Endodermal cell (in vitro differentiated cells): ENCODE measurements around the gene SRGAP1. TPM values are rescaled to one million over a fixed set of nuclear protein-coding genes. Genes with fewer than 3 reads are reported as not detected.

Source experiments
- DNase-seq: peaks from one replicate; pipeline ENCODE4 v3.0.0-alpha.2; 2017
- H3K27ac ChIP-seq: 2 replicates; pipeline ENCODE4 v1.5.1; 2013; ENCODE audit warnings: mild to moderate bottlenecking, low read depth, low read length, moderate library complexity
- H3K27me3 ChIP-seq: 2 replicates; pipeline ENCODE4 v1.6.1; 2013; ENCODE audit warnings: mild to moderate bottlenecking, low read length, moderate library complexity; ENCODE audit not compliant: insufficient read depth, control insufficient read depth, poor library complexity, severe bottlenecking
- H3K36me3 ChIP-seq: 2 replicates; pipeline ENCODE4 v1.7.0; 2013; ENCODE audit warnings: mild to moderate bottlenecking, low read length, moderate library complexity; ENCODE audit not compliant: control insufficient read depth, insufficient read depth
- H3K4me1 ChIP-seq: one replicate; pipeline ENCODE4 v1.7.0; 2013; ENCODE audit warnings: low read length; ENCODE audit not compliant: control insufficient read depth, insufficient read depth
- H3K4me3 ChIP-seq: 2 replicates; pipeline ENCODE4 v1.5.1; 2013; ENCODE audit warnings: mild to moderate bottlenecking, low read length, moderate library complexity
- H3K9ac ChIP-seq: 2 replicates; pipeline ENCODE4 v1.6.1; 2013; ENCODE audit warnings: mild to moderate bottlenecking, low read length, moderate library complexity; ENCODE audit not compliant: poor library complexity, severe bottlenecking; ENCODE audit errors: extremely low read depth
- H3K9me3 ChIP-seq: 2 replicates; pipeline ENCODE4 v1.6.1; 2013; ENCODE audit warnings: mild to moderate bottlenecking, low read length, moderate library complexity; ENCODE audit not compliant: control insufficient read depth
- H3K27ac Mint-ChIP-seq: 2 replicates; pipeline ENCODE4 v1.8.0; 2020; ENCODE audit warnings: mixed read lengths
- H3K27me3 Mint-ChIP-seq: 2 replicates; pipeline ENCODE4 v1.8.0; 2021; ENCODE audit warnings: mild to moderate bottlenecking, mixed read lengths; ENCODE audit not compliant: insufficient read depth
- H3K36me3 Mint-ChIP-seq: 2 replicates; pipeline ENCODE4 v1.8.0; 2020; ENCODE audit warnings: low read depth, mixed read lengths
- H3K4me1 Mint-ChIP-seq: 2 replicates; pipeline ENCODE4 v1.8.0; 2020; ENCODE audit warnings: mixed read lengths
- H3K4me3 Mint-ChIP-seq: 2 replicates; pipeline ENCODE4 v1.8.0; 2020; ENCODE audit warnings: mild to moderate bottlenecking, moderate library complexity, mixed read lengths
- H3K9me3 Mint-ChIP-seq: 2 replicates; pipeline ENCODE4 v1.8.0; 2020; ENCODE audit warnings: mild to moderate bottlenecking, mixed read lengths
- WGBS, 2 experiments: methylation state at CpG; one replicate each; pipeline versions ENCODE4 v1.1.5 to v1.1.7; 2013; ENCODE audit warnings: missing lambda C conversion rate in 2 of 2, mixed read lengths in 1 of 2; ENCODE audit not compliant: insufficient coverage in 1 of 2, insufficient read length in 1 of 2; 5-methylcytosine and 5-hydroxymethylcytosine counted together
- total RNA-seq, 2 donors: library from RNA; stranded (reverse); fragmentation: NEBNext Ultra II Directional in 1 of 2; extraction: Animal tissue kit (Norgen Biotek cat#: 25700) in 1 of 2; gene quantifications; 2 replicates in 1 of 2; 3 replicates in 1 of 2; pipeline ENCODE4 v1.2.1, GENCODE V29; 2021
- TF ChIP-seq, protein P1 (sequence below): fragments of 200-600 bp; sonication (generic); conservative IDR thresholded peaks from 2 replicates; pipeline ENCODE4 v1.5.0; 2021; ENCODE audit warnings: antibody characterized with exemption, mild to moderate bottlenecking

Gene SRGAP1
- total RNA-seq, 2 donors from 2014 or later: 10.6 to 13.4 TPM

DNA sequence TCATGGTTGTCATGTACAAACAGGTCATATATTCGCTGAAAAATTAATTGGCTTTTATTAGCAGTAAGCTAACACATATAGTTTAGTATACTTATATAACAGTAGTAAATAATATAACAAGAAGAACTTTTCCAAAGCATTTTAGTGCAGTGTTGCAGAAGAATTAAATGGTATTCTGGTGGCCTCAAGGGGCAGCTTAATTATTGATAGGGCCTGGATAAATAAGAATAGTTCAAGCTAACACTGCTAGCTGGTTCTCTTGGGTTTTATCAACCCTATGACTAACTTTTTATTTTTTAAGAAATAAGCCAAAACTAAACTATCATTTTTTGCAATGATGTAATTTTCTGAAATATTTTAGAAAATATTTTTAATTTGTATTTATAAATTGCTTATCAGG is 152.1 kb downstream of the SRGAP1 start:
- WGBS, 2 experiments: no CpG with 5 or more reads among the region's 1 CpG
- Mint-ChIP-seq H3K27ac (no peak overlapping the region), H3K36me3 (no peaks in the 10 kb centered on the region), H3K4me3 (no peak overlapping the region), H3K9me3 (no peaks in the 10 kb centered on the region), H3K4me1 (peaks cover 27% of the 10 kb centered on the region), H3K27me3 (no peaks in the 10 kb centered on the region)
- Histone ChIP-seq H3K4me3 (no peak overlapping the region), H3K27me3 (no peaks in the 10 kb centered on the region), H3K9me3 (no peaks in the 10 kb centered on the region), H3K9ac (no peak overlapping the region), H3K4me1 (peaks cover 4% of the 10 kb centered on the region), H3K36me3 (no peaks in the 10 kb centered on the region), H3K27ac (no peak overlapping the region)
- no peak for DNase-seq
- TF ChIP-seq, protein P1, sequence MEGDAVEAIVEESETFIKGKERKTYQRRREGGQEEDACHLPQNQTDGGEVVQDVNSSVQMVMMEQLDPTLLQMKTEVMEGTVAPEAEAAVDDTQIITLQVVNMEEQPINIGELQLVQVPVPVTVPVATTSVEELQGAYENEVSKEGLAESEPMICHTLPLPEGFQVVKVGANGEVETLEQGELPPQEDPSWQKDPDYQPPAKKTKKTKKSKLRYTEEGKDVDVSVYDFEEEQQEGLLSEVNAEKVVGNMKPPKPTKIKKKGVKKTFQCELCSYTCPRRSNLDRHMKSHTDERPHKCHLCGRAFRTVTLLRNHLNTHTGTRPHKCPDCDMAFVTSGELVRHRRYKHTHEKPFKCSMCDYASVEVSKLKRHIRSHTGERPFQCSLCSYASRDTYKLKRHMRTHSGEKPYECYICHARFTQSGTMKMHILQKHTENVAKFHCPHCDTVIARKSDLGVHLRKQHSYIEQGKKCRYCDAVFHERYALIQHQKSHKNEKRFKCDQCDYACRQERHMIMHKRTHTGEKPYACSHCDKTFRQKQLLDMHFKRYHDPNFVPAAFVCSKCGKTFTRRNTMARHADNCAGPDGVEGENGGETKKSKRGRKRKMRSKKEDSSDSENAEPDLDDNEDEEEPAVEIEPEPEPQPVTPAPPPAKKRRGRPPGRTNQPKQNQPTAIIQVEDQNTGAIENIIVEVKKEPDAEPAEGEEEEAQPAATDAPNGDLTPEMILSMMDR: no peak

DNA sequence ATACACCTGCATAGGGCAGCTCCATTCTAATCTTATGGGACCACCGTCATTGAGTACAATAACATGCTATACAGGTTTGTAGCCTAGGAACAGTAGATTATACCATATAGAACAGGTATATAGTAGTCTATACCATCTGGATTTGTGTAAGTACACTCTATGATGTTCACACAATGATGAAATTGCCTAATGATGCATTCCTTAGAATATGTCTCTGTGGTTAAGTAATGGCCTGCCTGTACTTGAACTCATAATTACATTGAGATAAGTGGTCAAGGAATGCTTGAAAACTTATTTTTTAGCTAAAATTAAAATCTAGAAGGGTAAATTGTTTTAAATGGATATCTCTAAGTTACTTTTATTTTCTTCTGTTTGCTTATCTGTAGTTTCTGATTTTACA is 152.7 kb downstream of the SRGAP1 start:
- no peaks in the 10 kb centered on the region for H3K36me3 ChIP-seq
- Mint-ChIP-seq H3K27me3 (no peaks in the 10 kb centered on the region), H3K4me3 (no peak overlapping the region), H3K4me1 (peaks cover 20% of the 10 kb centered on the region), H3K27ac (no peak overlapping the region), H3K36me3 (peaks cover 2% of the 10 kb centered on the region), H3K9me3 (no peaks in the 10 kb centered on the region)
- DNase-seq: no peak
- no peaks in the 10 kb centered on the region for H3K9me3 ChIP-seq
- no peak overlapping the region for H3K9ac ChIP-seq
- TF ChIP-seq, protein P1: no peak
- no peaks in the 10 kb centered on the region for H3K4me1 ChIP-seq
- H3K4me3 ChIP-seq: no peak overlapping the region
- no peak overlapping the region for H3K27ac ChIP-seq
- no peaks in the 10 kb centered on the region for H3K27me3 ChIP-seq
- 100% methylated on average over 1 of the region's 1 CpG; no CpG with 5 or more reads in 1 of the 2 experiments for WGBS, 2 experiments

DNA sequence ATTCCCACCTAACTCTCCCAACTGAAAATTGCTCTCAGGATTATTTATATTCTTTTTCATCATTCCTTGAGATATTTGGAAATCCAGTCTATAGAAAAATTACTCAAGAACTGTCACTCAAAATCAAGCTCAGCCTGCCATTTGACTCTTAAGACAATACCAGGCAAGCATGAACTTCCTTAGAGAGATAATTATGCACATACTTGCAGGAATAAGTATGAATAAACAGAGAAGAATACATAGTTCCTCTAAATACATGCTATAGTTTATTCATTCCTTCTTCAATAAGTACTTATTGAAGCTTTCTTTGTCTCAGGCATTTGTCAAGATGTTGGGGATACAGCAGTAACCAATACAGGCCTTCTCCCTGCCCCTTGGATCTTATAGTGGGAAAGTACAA is 154.1 kb downstream of the SRGAP1 start:
- Mint-ChIP-seq H3K4me3 (no peak overlapping the region), H3K27me3 (no peaks in the 10 kb centered on the region), H3K36me3 (peaks cover 12% of the 10 kb centered on the region), H3K27ac (no peak overlapping the region), H3K4me1 (peaks cover 8% of the 10 kb centered on the region), H3K9me3 (peaks cover 9% of the 10 kb centered on the region)
- Histone ChIP-seq H3K27me3 (no peaks in the 10 kb centered on the region), H3K36me3 (no peaks in the 10 kb centered on the region), H3K4me3 (no peak overlapping the region), H3K27ac (no peak overlapping the region), H3K9ac (no peak overlapping the region), H3K9me3 (no peaks in the 10 kb centered on the region), H3K4me1 (no peaks in the 10 kb centered on the region)
- no peak for DNase-seq
- TF ChIP-seq, protein P1: no peak
